Endothelial cell of umbilical vein (primary cell): Measurements from ENCODE around the gene TMEM167A. TPM values are rescaled to one million over a fixed set of nuclear protein-coding genes. Genes with fewer than 3 reads are reported as not detected.

Experiments used
- BruUV-seq: library from RNA; stranded (reverse); fragments of 400-500 nt; replicated peaks from 2 replicates; lab custom pipeline; 2021; lab: Mats Ljungman, UMichigan
- CTCF ChIA-PET: fragments of 300-600, 350-600 bp; sonication (Branson Sonifier 250); formaldehyde crosslinking; loops from one replicate; lab custom pipeline; 2021; ENCODE audit warnings: antibody characterized with exemption, inconsistent platforms; lab: Charles Lee
- POLR2A ChIA-PET: fragments of 300-600, 350-600 bp; sonication (Branson Sonifier 250); formaldehyde crosslinking; loops from one replicate; lab custom pipeline; 2021; ENCODE audit warnings: antibody characterized with exemption, inconsistent platforms; lab: Charles Lee
- DNase-seq: peaks from one replicate; pipeline ENCODE4 v3.0.0-alpha.2; 2011; ENCODE audit warnings: low read depth, low spot score
- FAIRE-seq: peaks from 2 replicates; lab custom pipeline; 2011; peaks lifted over from hg19 to GRCh38; lab: Jason Lieb, UNC
- H2AFZ ChIP-seq: 2 replicates; pipeline ENCODE4 v1.6.0; 2012; ENCODE audit warnings: low read depth, low read length, control low read depth, inconsistent platforms
- H3K27ac ChIP-seq: 2 replicates; pipeline ENCODE4 v1.5.1; 2011; ENCODE audit warnings: low read depth, mild to moderate bottlenecking, control low read depth, low read length, moderate library complexity; ENCODE audit not compliant: insufficient read depth
- H3K27me3 ChIP-seq, 2 experiments: 2 replicates each; pipeline versions ENCODE4 v1.6.0 to v1.6.1; 2011; ENCODE audit warnings: low read length in 2 of 2, mixed read lengths in 1 of 2; ENCODE audit not compliant: control insufficient read depth in 2 of 2, insufficient read depth in 2 of 2
- H3K36me3 ChIP-seq, 2 experiments: 2 replicates in 1 of 2; 3 replicates in 1 of 2; pipeline ENCODE4 v1.5.1; 2011; ENCODE audit warnings: low read length in 2 of 2, mild to moderate bottlenecking in 1 of 2, moderate library complexity in 1 of 2; ENCODE audit not compliant: control insufficient read depth in 2 of 2, insufficient read depth in 2 of 2; ENCODE audit errors: extremely low read depth in 1 of 2
- H3K4me1 ChIP-seq: 3 replicates; pipeline ENCODE4 v1.5.1; 2011; ENCODE audit warnings: mild to moderate bottlenecking, low read length; ENCODE audit not compliant: control insufficient read depth, insufficient read depth; ENCODE audit errors: extremely low read depth
- H3K4me2 ChIP-seq: 2 replicates; pipeline ENCODE4 v1.6.1; 2011; ENCODE audit warnings: low read length, control low read depth, mixed read lengths; ENCODE audit not compliant: insufficient read depth
- H3K4me3 ChIP-seq, 3 experiments: fragments of 200-600 bp in 1 of 3; sonication (generic), shearing (Covaris generic) in 1 of 3; replicated peaks in 1 of 3; 2 replicates each; pipeline ENCODE4 v1.5.1; 2011 to 2016; ENCODE audit warnings: control low read depth in 3 of 3, low read length in 3 of 3, mild to moderate bottlenecking in 2 of 3, inconsistent platforms in 1 of 3, low read depth in 1 of 3, moderate library complexity in 1 of 3; ENCODE audit not compliant: insufficient read depth in 1 of 3
- H3K79me2 ChIP-seq: 2 replicates; pipeline ENCODE4 v1.6.0; 2012; ENCODE audit warnings: low read length, inconsistent platforms; ENCODE audit not compliant: control insufficient read depth, insufficient read depth
- H3K9ac ChIP-seq: replicated peaks from 2 replicates; pipeline ENCODE3; 2011; ENCODE audit warnings: low read length, control low read depth; ENCODE audit not compliant: insufficient read depth; ENCODE audit errors: extremely low read depth
- H3K9me1 ChIP-seq: replicated peaks from 3 replicates; pipeline ENCODE4 v1.6.0; 2011; ENCODE audit warnings: mild to moderate bottlenecking, low read length; ENCODE audit not compliant: control insufficient read depth, insufficient read depth; ENCODE audit errors: extremely low read depth
- H3K9me3 ChIP-seq: replicated peaks from 2 replicates; pipeline ENCODE4 v1.5.1; 2012; ENCODE audit warnings: low read length, inconsistent platforms; ENCODE audit not compliant: control insufficient read depth, insufficient read depth
- H4K20me1 ChIP-seq: replicated peaks from 2 replicates; pipeline ENCODE3; 2011; ENCODE audit warnings: mild to moderate bottlenecking, low read length; ENCODE audit not compliant: control insufficient read depth, insufficient read depth; ENCODE audit errors: extremely low read depth
- EZH2 ChIP-seq: IDR thresholded peaks from 2 replicates; pipeline ENCODE4 v1.6.1; 2012; ENCODE audit warnings: borderline replicate concordance, low read depth, mild to moderate bottlenecking, moderate library complexity, low read length, inconsistent platforms; ENCODE audit not compliant: severe bottlenecking
- FOS ChIP-seq: IDR thresholded peaks from 2 replicates; pipeline ENCODE4 v1.6.1; 2011; ENCODE audit warnings: mild to moderate bottlenecking, low read length, moderate library complexity, borderline replicate concordance; ENCODE audit not compliant: insufficient read depth
- GATA2 ChIP-seq: IDR thresholded peaks from 2 replicates; pipeline ENCODE4 v1.7.0; 2011; ENCODE audit warnings: low read depth, mild to moderate bottlenecking, moderate library complexity, mixed read lengths, low read length; ENCODE audit not compliant: insufficient read length, insufficient read depth
- JUN ChIP-seq: IDR thresholded peaks from 2 replicates; pipeline ENCODE4 v1.6.1; 2011; ENCODE audit warnings: borderline replicate concordance, low read depth; ENCODE audit not compliant: insufficient read length, insufficient read depth
- POLR2A ChIP-seq: IDR thresholded peaks from 2 replicates; pipeline ENCODE4 v1.6.1; 2012; ENCODE audit warnings: low read depth, mild to moderate bottlenecking, control low read depth, low read length
- POLR2AphosphoS5 ChIP-seq: IDR thresholded peaks from 2 replicates; pipeline ENCODE4 v1.6.1; 2012; ENCODE audit warnings: low read depth, mild to moderate bottlenecking, control low read depth, low read length, moderate library complexity; ENCODE audit not compliant: insufficient read depth
- dilution Hi-C: fragments of 300-500 bp; cut with MboI; formaldehyde crosslinking; loops from one replicate; pipeline ENCODE4 v1.15.0; 2019; ENCODE audit warnings: low sequenced_read_pairs; ENCODE audit not compliant: extremely low pct_ligation_motif_present
- intact Hi-C: fragments of 100-400 bp; cut with micrococcal nuclease; formaldehyde crosslinking; loops from one replicate; pipeline ENCODE4 v1.10.0; 2022
- polyA plus RNA-seq, 4 experiments: library from polyadenylated mRNA; depleted of rRNA in 3 of 4; stranded (reverse) in 3 of 4; unstranded in 1 of 4; fragments of >200 nt; gene quantifications; 2 replicates each; pipeline versions ENCODE4 v1.2.1 to v1.2.3, GENCODE V29; 2011 to 2012; ENCODE audit warnings: missing spikeins in 1 of 4
- total RNA-seq: library from RNA; stranded (reverse); gene quantifications from 2 replicates; pipeline ENCODE4 v1.2.3, GENCODE V29; 2021

TMEM167A gene
- total and polyA plus RNA-seq, 2 donors (not counting 3 experiments of a cell fraction or from before 2014, with no cell fraction given) = 20.2 to 64.4 TPM

GRCh38 chr5:83025690-83026478, 51.3 kb downstream of the TMEM167A start:
- H3K27me3 ChIP-seq = peaks cover 0 to 1% of the 10 kb centered on the region in 2 experiments
- POLR2A ChIA-PET = no interaction called here
- intact Hi-C loops = no loop called here
- H3K9me3 ChIP-seq = no peaks in the 10 kb centered on the region
- TF ChIP-seq FOS = no peak
- no peak for TF ChIP-seq POLR2A
- TF ChIP-seq POLR2AphosphoS5 = no peak
- H3K4me3 ChIP-seq = no peak overlapping the region
- H3K79me2 ChIP-seq = no peaks in the 10 kb centered on the region
- no peak for DNase-seq
- CTCF ChIA-PET = no interaction called here
- no peak overlapping the region for H2AFZ ChIP-seq
- H3K4me2 ChIP-seq = no peak overlapping the region
- no peak for FAIRE-seq
- H3K9me1 ChIP-seq = no peaks in the 10 kb centered on the region
- no peaks in the 10 kb centered on the region for H3K4me1 ChIP-seq
- dilution Hi-C loops = no loop called here
- no peak overlapping the region for H3K9ac ChIP-seq
- no peak overlapping the region for H3K27ac ChIP-seq
- H4K20me1 ChIP-seq = no peaks in the 10 kb centered on the region
- no peaks in the 10 kb centered on the region for H3K36me3 ChIP-seq
- no TSS peak for BruUV-seq

- DNase-seq (no peak), FAIRE-seq (no peak)
- Histone ChIP-seq H3K4me2 (no peak overlapping the region), H3K27me3 (peaks cover 0 to 1% of the 10 kb centered on the region in 2 experiments), H3K36me3 (no peaks in the 10 kb centered on the region), H3K79me2 (no peaks in the 10 kb centered on the region), H4K20me1 (no peaks in the 10 kb centered on the region), H3K9me3 (no peaks in the 10 kb centered on the region), H3K27ac (no peak overlapping the region), H2AFZ (no peak overlapping the region), H3K9me1 (no peaks in the 10 kb centered on the region), H3K4me1 (no peaks in the 10 kb centered on the region), H3K9ac (no peak overlapping the region), H3K4me3 (no peak overlapping the region)
- dilution Hi-C loops = no loop called here
- ChIA-PET CTCF (no interaction called here), POLR2A (no interaction called here)
- no peak for TF ChIP-seq GATA2
- no peak for TF ChIP-seq FOS
- TF ChIP-seq JUN = no peak
- no peak for TF ChIP-seq EZH2
- BruUV-seq = no TSS peak
- intact Hi-C loops = no loop called here
Observed at GRCh38 chr5:83022334-83022733, 54.9 kb downstream of the TMEM167A start.
